ENCODE data around the gene USP48.

DNA sequence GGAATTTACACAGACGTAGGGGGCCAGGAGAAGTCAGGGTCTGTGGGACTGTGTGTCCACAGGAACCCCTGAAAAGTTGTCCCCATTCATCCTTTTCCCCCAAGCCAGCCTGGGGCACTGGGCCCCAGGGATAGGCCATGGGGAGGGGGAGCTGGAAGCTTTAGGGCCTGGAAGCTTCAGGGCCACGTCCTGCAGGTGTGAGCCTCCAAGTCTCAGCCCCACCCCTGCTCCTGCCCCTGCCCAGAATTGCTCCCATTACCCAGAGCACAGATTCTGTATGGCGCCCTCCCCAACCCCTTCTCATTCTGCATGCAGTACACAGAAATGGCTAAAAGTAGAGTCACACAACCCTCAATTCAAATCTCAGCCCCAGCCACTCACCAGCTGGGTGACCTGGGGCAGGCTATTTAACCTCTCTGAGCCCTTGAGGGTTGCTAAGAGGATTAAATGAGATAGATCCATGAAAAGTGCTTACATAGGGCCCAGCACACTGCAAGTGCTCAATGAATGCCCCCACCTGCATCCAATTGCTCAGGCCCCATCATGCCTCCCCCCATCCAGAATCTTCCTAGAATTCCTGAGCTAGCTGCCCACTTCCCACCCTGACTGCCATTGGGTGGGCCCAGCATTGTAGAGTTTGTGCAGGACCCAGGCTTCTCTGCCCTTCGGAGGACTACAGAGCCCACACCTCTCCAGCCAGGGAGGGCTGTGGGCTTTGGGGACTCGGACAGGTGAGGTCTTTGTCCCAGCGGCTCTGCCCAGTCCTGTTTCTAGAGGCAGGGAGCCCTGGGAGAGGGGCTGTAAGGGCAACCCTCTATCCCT, 120.3 kb downstream of the USP48 start:
- TF ChIP-seq JUN (IDR thresholded peaks at IDR 0.05), result no peak
- TF ChIP-seq EP300 (IDR thresholded peaks at IDR 0.05), result no peak
- TF ChIP-seq, protein P1, sequence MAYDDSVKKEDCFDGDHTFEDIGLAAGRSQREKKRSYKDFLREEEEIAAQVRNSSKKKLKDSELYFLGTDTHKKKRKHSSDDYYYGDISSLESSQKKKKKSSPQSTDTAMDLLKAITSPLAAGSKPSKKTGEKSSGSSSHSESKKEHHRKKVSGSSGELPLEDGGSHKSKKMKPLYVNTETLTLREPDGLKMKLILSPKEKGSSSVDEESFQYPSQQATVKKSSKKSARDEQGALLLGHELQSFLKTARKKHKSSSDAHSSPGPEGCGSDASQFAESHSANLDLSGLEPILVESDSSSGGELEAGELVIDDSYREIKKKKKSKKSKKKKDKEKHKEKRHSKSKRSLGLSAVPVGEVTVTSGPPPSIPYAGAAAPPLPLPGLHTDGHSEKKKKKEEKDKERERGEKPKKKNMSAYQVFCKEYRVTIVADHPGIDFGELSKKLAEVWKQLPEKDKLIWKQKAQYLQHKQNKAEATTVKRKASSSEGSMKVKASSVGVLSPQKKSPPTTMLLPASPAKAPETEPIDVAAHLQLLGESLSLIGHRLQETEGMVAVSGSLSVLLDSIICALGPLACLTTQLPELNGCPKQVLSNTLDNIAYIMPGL (CRISPR knock-in tag; IDR thresholded peaks at IDR 0.05; ENCODE audit: borderline replicate concordance), result no peak
- TF ChIP-seq, protein P2, sequence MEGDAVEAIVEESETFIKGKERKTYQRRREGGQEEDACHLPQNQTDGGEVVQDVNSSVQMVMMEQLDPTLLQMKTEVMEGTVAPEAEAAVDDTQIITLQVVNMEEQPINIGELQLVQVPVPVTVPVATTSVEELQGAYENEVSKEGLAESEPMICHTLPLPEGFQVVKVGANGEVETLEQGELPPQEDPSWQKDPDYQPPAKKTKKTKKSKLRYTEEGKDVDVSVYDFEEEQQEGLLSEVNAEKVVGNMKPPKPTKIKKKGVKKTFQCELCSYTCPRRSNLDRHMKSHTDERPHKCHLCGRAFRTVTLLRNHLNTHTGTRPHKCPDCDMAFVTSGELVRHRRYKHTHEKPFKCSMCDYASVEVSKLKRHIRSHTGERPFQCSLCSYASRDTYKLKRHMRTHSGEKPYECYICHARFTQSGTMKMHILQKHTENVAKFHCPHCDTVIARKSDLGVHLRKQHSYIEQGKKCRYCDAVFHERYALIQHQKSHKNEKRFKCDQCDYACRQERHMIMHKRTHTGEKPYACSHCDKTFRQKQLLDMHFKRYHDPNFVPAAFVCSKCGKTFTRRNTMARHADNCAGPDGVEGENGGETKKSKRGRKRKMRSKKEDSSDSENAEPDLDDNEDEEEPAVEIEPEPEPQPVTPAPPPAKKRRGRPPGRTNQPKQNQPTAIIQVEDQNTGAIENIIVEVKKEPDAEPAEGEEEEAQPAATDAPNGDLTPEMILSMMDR (IDR thresholded peaks at IDR 0.05), result no peak
- no peak for TF ChIP-seq POLR2A (IDR thresholded peaks at IDR 0.05; ENCODE audit: low read length)
